Adrenal gland (tissue), 12 donors: ENCODE measurements around the gene IQGAP2. TPM values are rescaled to one million over a fixed set of nuclear protein-coding genes. Genes with fewer than 3 reads are reported as not detected.

Experiments used
- DNase-seq, 7 donors: peaks; one replicate each; pipeline ENCODE4 v3.0.0-alpha.2; 2019 to 2020
- H3K27ac ChIP-seq, 5 donors: fragments of 200-600 bp; sonication (generic) in 4 of 5; 1 replicate in 3 of 5; 2 replicates in 2 of 5; pipeline versions ENCODE4 v1.5.1 to v1.8.0; 2016 to 2020; ENCODE audit warnings: mild to moderate bottlenecking in 1 of 5
- H3K27me3 ChIP-seq: fragments of 200-600 bp; 2 replicates; pipeline ENCODE4 v1.8.0; 2021
- H3K36me3 ChIP-seq, 2 donors: fragments of 200-600 bp; replicated peaks in 1 of 2; 1 replicate in 1 of 2; 2 replicates in 1 of 2; pipeline versions ENCODE4 v1.5.1 to v1.8.0; 2018 to 2022
- H3K4me1 ChIP-seq, 2 donors: fragments of 200-600 bp; replicated peaks in 1 of 2; 1 replicate in 1 of 2; 2 replicates in 1 of 2; pipeline versions ENCODE4 v1.5.1 to v1.8.0; 2018 to 2021
- H3K4me3 ChIP-seq, 4 donors: fragments of 200-600 bp; sonication (generic) in 3 of 4; one replicate each; pipeline ENCODE4 v1.5.1; 2016 to 2018
- H3K9me3 ChIP-seq, 3 donors: fragments of 200-600 bp; sonication (generic) in 1 of 3; replicated peaks in 1 of 3; 1 replicate in 2 of 3; 2 replicates in 1 of 3; pipeline versions ENCODE4 v1.5.1 to v1.8.0; 2016 to 2021
- POLR2A ChIP-seq, 2 donors: fragments of 450-650 bp; IDR thresholded peaks; one replicate each; pipeline ENCODE4 v1.6.1; 2017; ENCODE audit warnings: antibody characterized with exemption in 2 of 2, mild to moderate bottlenecking in 2 of 2, moderate library complexity in 1 of 2
- WGBS, 4 donors: extraction: QIAGEN DNeasy Blood & Tissue Kit in 2 of 4; methylation state at CpG; one replicate each; pipeline versions ENCODE4 v1.1.5 to v1.1.7; 2013 to 2017; 5-methylcytosine and 5-hydroxymethylcytosine counted together
- intact Hi-C, 2 donors: fragments of 100-400 bp; cut with DNase I; formaldehyde crosslinking; loops; one replicate each; pipeline versions ENCODE4 v1.14.1 to v1.15.0; 2022 to 2023
- polyA plus RNA-seq, 3 donors: library from polyadenylated mRNA; stranded (reverse); fragments of 200-250 nt in 2 of 3; fragments of 350-450 nt in 1 of 3; fragmentation: Illumina TruSeq in 1 of 3; extraction: RNeasy Lipid Tissue Mini Kit (QIAGEN cat#74804) in 1 of 3; gene quantifications; one replicate each; pipeline ENCODE4 v1.2.3, GENCODE V29; 2013 to 2014
- total RNA-seq, 9 donors: library from RNA; depleted of rRNA in 4 of 9; stranded (reverse); fragments of >200 nt in 4 of 9; fragments of 120-200 nt in 1 of 9; fragmentation: NEBNext Ultra II Directional in 1 of 9; extraction: Animal tissue kit (Norgen Biotek cat#: 25700) in 1 of 9; gene quantifications; one replicate each; pipeline versions ENCODE4 v1.1.0 to v1.2.4, GENCODE V29; 2013 to 2023
- TF ChIP-seq, protein P1 (sequence below), 6 experiments: fragments of 450-650 bp in 4 of 6; fragments of 200-600 bp in 2 of 6; sonication (generic) in 1 of 6; IDR thresholded peaks; 1 replicate in 5 of 6; 2 replicates in 1 of 6; pipeline versions ENCODE4 v1.5.1 to v1.8.0; 2016 to 2021; ENCODE audit warnings: antibody characterized with exemption in 6 of 6, mild to moderate bottlenecking in 2 of 6, moderate library complexity in 1 of 6
- donor health status: healthy with polysubstance abuse.
- donor health status: Bipolar disorder and iron deficiency.
- donor health status: DM: yes; HTN: yes; CAD: no.
- donor health status: DM: no; HTN: no; CAD: no.
- donor health status: DM: no; HTN: no; CAD: no.
- donor health status: DM: yes; HTN: yes; CAD: no.

IQGAP2 gene
- total and polyA plus RNA-seq, 12 donors, result 14.9 to 77.3 (median 36.1) TPM

- no peak overlapping the region for H3K27ac ChIP-seq
- no peak for DNase-seq
- no peak overlapping the region for H3K4me3 ChIP-seq
- intact Hi-C loops, result no loop called here
- H3K4me1 ChIP-seq, result no peaks in the 10 kb centered on the region
- no peaks in the 10 kb centered on the region for H3K9me3 ChIP-seq
- 83 to 95% (median 88%) methylated on average over 5 of the region's 5 CpGs for WGBS, 4 donors
- no peaks in the 10 kb centered on the region for H3K27me3 ChIP-seq
- TF ChIP-seq, protein P1, sequence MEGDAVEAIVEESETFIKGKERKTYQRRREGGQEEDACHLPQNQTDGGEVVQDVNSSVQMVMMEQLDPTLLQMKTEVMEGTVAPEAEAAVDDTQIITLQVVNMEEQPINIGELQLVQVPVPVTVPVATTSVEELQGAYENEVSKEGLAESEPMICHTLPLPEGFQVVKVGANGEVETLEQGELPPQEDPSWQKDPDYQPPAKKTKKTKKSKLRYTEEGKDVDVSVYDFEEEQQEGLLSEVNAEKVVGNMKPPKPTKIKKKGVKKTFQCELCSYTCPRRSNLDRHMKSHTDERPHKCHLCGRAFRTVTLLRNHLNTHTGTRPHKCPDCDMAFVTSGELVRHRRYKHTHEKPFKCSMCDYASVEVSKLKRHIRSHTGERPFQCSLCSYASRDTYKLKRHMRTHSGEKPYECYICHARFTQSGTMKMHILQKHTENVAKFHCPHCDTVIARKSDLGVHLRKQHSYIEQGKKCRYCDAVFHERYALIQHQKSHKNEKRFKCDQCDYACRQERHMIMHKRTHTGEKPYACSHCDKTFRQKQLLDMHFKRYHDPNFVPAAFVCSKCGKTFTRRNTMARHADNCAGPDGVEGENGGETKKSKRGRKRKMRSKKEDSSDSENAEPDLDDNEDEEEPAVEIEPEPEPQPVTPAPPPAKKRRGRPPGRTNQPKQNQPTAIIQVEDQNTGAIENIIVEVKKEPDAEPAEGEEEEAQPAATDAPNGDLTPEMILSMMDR (IDR thresholded peaks at IDR 0.05), result no peak
- H3K36me3 ChIP-seq, result no peaks in the 10 kb centered on the region
These were observed 9.9 kb upstream of the IQGAP2 start for GRCh38 chr5:76393035-76393680.

- no peaks in the 10 kb centered on the region for H3K9me3 ChIP-seq
- DNase-seq, result no peak
- no peak overlapping the region for H3K4me3 ChIP-seq
- H3K27me3 ChIP-seq, result no peaks in the 10 kb centered on the region
- H3K36me3 ChIP-seq, result no peaks in the 10 kb centered on the region
- 93 to 97% (median 95%) methylated on average over 2 of the region's 2 CpGs for WGBS, 4 donors
- intact Hi-C loops, result no loop called here
- H3K27ac ChIP-seq, result no peak overlapping the region
- peaks cover 0 to 7% of the 10 kb centered on the region in 2 donors for H3K4me1 ChIP-seq
- TF ChIP-seq, protein P1 (IDR thresholded peaks at IDR 0.05), result no peak
- no peak for TF ChIP-seq POLR2A (IDR thresholded peaks at IDR 0.05)
These were observed 5.9 kb upstream of the IQGAP2 start for GRCh38 chr5:76397200-76397599.

GRCh38 chr5:76399268-76399667 lies 3.8 kb upstream of the IQGAP2 start:
- H3K36me3 ChIP-seq, result no peaks in the 10 kb centered on the region
- H3K4me3 ChIP-seq, result no peak overlapping the region
- TF ChIP-seq, protein P1 (IDR thresholded peaks at IDR 0.05), result no peak
- no peak for TF ChIP-seq POLR2A (IDR thresholded peaks at IDR 0.05)
- peaks cover 0 to 9% of the 10 kb centered on the region in 2 donors for H3K4me1 ChIP-seq
- 93 to 97% (median 96%) methylated on average over 2 of the region's 2 CpGs for WGBS, 4 donors
- no peak overlapping the region for H3K27ac ChIP-seq
- intact Hi-C loops, result no loop called here
- H3K27me3 ChIP-seq, result no peaks in the 10 kb centered on the region
- no peaks in the 10 kb centered on the region for H3K9me3 ChIP-seq
- no peak for DNase-seq

DNA sequence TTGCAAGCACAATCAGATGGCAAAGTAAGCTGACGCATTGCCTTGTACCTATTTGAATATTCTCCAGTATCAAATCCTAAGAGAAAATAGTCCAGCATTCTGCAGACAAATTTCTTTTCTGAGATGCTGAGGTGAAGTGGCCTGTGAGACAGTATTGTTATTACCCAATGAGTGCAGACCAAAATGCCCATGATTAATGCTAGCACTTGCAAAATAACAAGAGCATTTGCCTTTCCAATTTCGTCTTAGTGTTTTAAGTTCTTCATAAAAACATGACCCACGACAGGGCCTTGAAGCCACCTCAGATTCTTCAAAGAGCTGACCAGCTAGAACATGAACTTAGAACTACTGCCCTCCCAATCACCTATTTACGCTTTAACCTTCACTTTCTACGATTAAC lies 2.6 kb upstream of the IQGAP2 start:
- Histone ChIP-seq H3K4me3 (no peak overlapping the region), H3K4me1 (peaks cover 9 to 21% of the 10 kb centered on the region in 2 donors), H3K27me3 (no peaks in the 10 kb centered on the region), H3K36me3 (no peaks in the 10 kb centered on the region), H3K9me3 (no peaks in the 10 kb centered on the region), H3K27ac (no peak overlapping the region)
- intact Hi-C loops, result loop anchor here (5.0 to 10.0 kb wide), 2 partner anchors 134 to 142 kb away; no protein-coding TSS in a partner anchor
- WGBS, 4 donors, result 61 to 85% (median 81%) methylated on average over 5 of the region's 5 CpGs
- DNase-seq, result no peak
- TF ChIP-seq POLR2A (IDR thresholded peaks at IDR 0.05), result no peak
- TF ChIP-seq, protein P1 (IDR thresholded peaks at IDR 0.05), result no peak
